ACC112 (cell line): ENCODE results near the gene SEMA4A.

Source experiments
- H2AFZ ChIP-seq: fragments of 200-600 bp; sonication (generic); one replicate; pipeline ENCODE4 v1.6.0; 2017; ENCODE audit warnings: antibody characterized with exemption, low read length; ENCODE audit not compliant: unreplicated experiment
- H3K27ac ChIP-seq: fragments of 200-600 bp; sonication (generic); 2 replicates; pipeline ENCODE4 v1.5.1; 2014; ENCODE audit warnings: low read depth, mild to moderate bottlenecking, antibody characterized with exemption, low read length, moderate library complexity
- H3K27me3 ChIP-seq: fragments of 200-600 bp; sonication (generic); 2 replicates; pipeline ENCODE4 v1.6.1; 2014; ENCODE audit warnings: mild to moderate bottlenecking, antibody characterized with exemption, low read length, moderate library complexity, mixed read lengths; ENCODE audit not compliant: insufficient read depth
- H3K36me3 ChIP-seq: fragments of 200-600 bp; sonication (generic); 2 replicates; pipeline ENCODE4 v1.6.1; 2016; ENCODE audit warnings: mild to moderate bottlenecking, antibody characterized with exemption, low read length, moderate library complexity, mixed read lengths; ENCODE audit not compliant: insufficient read depth
- H3K4me1 ChIP-seq: fragments of 200-600 bp; sonication (generic); one replicate; pipeline ENCODE4 v1.6.1; 2016; ENCODE audit warnings: low read length, mixed read lengths; ENCODE audit not compliant: insufficient read depth, unreplicated experiment, control insufficient read depth
- H3K4me3 ChIP-seq: fragments of 200-600 bp; sonication (generic); 2 replicates; pipeline ENCODE4 v1.5.1; 2014; ENCODE audit warnings: mild to moderate bottlenecking, low read depth, low read length
- H3K79me2 ChIP-seq: fragments of 200-600 bp; sonication (generic); one replicate; pipeline ENCODE4 v1.6.0; 2016; ENCODE audit warnings: low read length; ENCODE audit not compliant: control insufficient read depth, unreplicated experiment, insufficient read depth

Gene SEMA4A

DNA sequence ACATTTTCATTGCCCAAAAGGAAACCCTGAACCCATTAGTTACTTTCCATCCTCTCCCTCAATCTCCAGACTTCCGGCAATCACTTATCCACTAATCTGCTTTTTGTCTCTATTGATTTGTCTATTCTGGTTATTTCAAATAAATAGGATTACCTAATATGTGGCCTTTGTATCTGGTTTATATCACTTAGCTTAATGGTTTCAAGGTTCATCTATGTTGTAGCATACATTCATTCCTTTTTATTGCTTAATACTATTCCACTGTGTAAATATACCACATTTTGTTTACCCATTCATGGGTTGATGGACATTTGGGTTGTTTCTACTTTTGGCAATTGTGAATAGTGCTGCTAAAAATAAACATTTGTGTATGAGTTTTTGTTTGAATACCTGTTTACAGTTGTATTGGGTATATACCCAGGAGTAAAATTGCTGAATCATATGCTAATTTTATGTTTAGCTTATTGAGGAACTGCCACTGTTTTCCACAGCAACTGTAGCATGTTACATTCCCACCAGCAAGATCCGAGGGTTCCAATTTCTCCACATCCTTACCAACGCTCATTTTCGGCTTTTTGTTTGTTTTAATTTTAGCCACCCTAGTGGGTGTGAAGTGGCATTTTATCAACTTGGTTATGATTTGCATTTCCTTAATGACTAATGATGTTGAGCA is 38.0 kb downstream of the SEMA4A start:
- Histone ChIP-seq H3K27ac (no peak overlapping the region), H3K36me3 (no peaks in the 10 kb centered on the region), H3K79me2 (peaks cover 22% of the 10 kb centered on the region), H2AFZ (no peak overlapping the region), H3K4me1 (peaks cover 5% of the 10 kb centered on the region), H3K27me3 (no peaks in the 10 kb centered on the region), H3K4me3 (no peak overlapping the region)

- Histone ChIP-seq H3K79me2 (peaks cover 37% of the 10 kb centered on the region), H3K4me1 (peaks cover 5% of the 10 kb centered on the region), H2AFZ (peak overlapping the region; percentile 84), H3K27ac (peak overlapping the region; percentile 73), H3K36me3 (no peaks in the 10 kb centered on the region), H3K27me3 (no peaks in the 10 kb centered on the region), H3K4me3 (peak overlapping the region; percentile 94)
These were observed 39.8 kb downstream of the SEMA4A start for GRCh38 chr1:156193208-156193487.

- Histone ChIP-seq H3K27ac (peak within 1 kb of the TSS; percentile 73), H3K4me1 (peaks cover 5% of the 10 kb centered on the region), H3K36me3 (no peaks in the 10 kb centered on the region), H3K79me2 (peaks cover 39% of the 10 kb centered on the region), H3K4me3 (peak within 1 kb of the TSS; percentile 94), H2AFZ (peak within 1 kb of the TSS; percentile 84), H3K27me3 (no peaks in the 10 kb centered on the region)
These were observed 40.3 kb downstream of the SEMA4A start, which contains the start of gene SLC25A44 for GRCh38 chr1:156193488-156194299. Gene SLC25A44 (plus strand): TSS chr1:156194104. CDS start chr1:156199848, 5,744 bp downstream.

DNA sequence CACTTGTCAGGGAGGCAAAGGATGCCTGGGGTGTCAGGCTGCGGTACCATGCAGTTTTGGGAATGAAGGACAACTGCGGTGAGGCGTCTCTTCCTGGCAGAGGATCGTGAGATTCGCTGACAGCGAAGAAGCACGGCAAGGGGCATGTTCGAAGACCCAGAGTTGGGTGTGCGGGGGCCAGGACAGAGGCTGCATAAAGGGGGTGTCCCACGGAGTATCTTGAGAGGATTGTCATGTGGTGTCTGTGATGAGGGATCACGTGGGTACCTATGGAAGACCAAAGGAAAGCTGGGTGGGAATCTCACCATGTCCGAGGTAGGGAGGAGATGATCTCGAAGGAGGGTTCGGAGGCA is 40.9 kb downstream of the SEMA4A start:
- no peaks in the 10 kb centered on the region for H3K27me3 ChIP-seq
- H2AFZ ChIP-seq = peak overlapping the region; percentile 71
- H3K4me3 ChIP-seq = peak overlapping the region; percentile 94
- peaks cover 5% of the 10 kb centered on the region for H3K4me1 ChIP-seq
- no peaks in the 10 kb centered on the region for H3K36me3 ChIP-seq
- peaks cover 41% of the 10 kb centered on the region for H3K79me2 ChIP-seq
- H3K27ac ChIP-seq = peak overlapping the region; percentile 50; the same call in 1 of the 2 replicates

- H3K79me2 ChIP-seq = peaks cover 41% of the 10 kb centered on the region
- no peaks in the 10 kb centered on the region for H3K36me3 ChIP-seq
- H3K27me3 ChIP-seq = no peaks in the 10 kb centered on the region
- no peak overlapping the region; the same call in 1 of the 2 replicates for H3K4me3 ChIP-seq
- peaks cover 5% of the 10 kb centered on the region for H3K4me1 ChIP-seq
- no peak overlapping the region for H2AFZ ChIP-seq
- H3K27ac ChIP-seq = no peak overlapping the region
These were observed 42.5 kb downstream of the SEMA4A start for GRCh38 chr1:156195853-156196252.

DNA sequence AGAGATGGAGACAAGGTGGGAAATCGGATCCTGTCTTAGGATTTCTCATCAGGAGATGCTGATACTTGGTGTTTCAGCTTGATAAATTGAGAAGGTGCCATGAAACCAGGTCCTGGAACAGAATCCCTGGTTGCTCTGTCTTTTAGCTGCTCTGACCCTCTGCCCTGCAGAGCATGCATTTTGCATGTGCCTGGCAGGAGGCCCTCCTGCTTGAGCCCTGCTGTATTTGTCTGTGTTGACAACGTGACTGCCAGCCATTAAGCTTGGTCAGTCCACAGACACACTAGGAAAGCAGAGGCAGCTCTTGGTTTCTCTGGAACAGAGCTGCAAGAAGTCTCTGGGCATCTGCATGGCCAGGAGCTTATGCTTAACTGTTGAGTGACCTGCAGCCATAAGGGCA is 43.1 kb downstream of the SEMA4A start:
- peaks cover 41% of the 10 kb centered on the region for H3K79me2 ChIP-seq

GRCh38 chr1:156198831-156199349 is 45.5 kb downstream of the SEMA4A start:
- peaks cover 53% of the 10 kb centered on the region for H3K79me2 ChIP-seq
- no peaks in the 10 kb centered on the region for H3K36me3 ChIP-seq
- H3K27me3 ChIP-seq = no peaks in the 10 kb centered on the region

More for the DNA sequence above, 43.1 kb downstream of the SEMA4A start:
- no peaks in the 10 kb centered on the region for H3K27me3 ChIP-seq
- H3K36me3 ChIP-seq = no peaks in the 10 kb centered on the region
- H2AFZ ChIP-seq = no peak overlapping the region
- H3K4me1 ChIP-seq = peaks cover 5% of the 10 kb centered on the region
- H3K4me3 ChIP-seq = no peak overlapping the region
- no peak overlapping the region for H3K27ac ChIP-seq

DNA sequence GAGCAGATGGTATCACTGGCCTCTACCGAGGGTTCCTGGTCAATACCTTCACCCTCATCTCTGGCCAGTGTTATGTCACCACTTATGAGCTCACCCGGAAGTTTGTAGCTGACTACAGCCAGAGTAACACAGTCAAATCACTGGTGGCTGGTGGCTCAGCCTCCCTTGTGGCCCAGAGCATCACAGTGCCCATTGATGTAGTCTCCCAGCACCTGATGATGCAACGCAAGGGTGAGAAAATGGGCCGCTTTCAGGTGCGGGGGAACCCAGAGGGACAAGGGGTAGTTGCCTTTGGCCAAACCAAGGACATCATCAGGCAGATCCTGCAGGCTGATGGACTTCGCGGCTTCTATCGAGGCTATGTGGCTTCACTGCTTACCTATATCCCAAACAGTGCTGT is 46.7 kb downstream of the SEMA4A start:
- Histone ChIP-seq H3K27me3 (no peaks in the 10 kb centered on the region), H3K4me1 (peaks cover 9% of the 10 kb centered on the region), H3K79me2 (peaks cover 50% of the 10 kb centered on the region), H3K27ac (no peak overlapping the region), H3K4me3 (no peak overlapping the region), H2AFZ (no peak overlapping the region), H3K36me3 (no peaks in the 10 kb centered on the region)

More at GRCh38 chr1:156198831-156199349, 45.5 kb downstream of the SEMA4A start:
- H3K4me1 ChIP-seq = peaks cover 14% of the 10 kb centered on the region
- H3K4me3 ChIP-seq = no peak overlapping the region
- no peak overlapping the region for H3K27ac ChIP-seq
- H2AFZ ChIP-seq = no peak overlapping the region

DNA sequence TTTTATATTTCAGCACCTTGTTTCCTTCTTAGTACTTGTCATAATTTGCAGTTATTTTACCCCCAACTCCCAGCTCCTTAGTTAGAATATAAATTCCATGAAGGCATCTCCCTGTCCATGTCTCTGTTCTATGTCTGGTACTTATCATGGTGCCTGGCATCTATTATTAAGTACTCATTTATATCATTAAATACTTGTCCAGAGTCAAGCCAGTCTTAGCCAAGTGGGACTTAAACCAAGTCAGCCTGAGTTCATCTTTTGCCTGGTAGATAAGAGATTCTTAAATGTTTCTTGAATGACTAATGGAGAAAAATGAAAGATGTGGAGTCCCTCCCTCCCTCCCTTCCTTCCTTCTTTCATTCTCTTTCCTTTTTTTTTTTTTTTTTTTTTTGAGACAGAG is 49.9 kb downstream of the SEMA4A start:
- no peak overlapping the region for H3K4me3 ChIP-seq
- peak overlapping the region; percentile 39 for H3K27ac ChIP-seq
- peaks cover 26% of the 10 kb centered on the region for H3K79me2 ChIP-seq

GRCh38 chr1:156204686-156205085 is 51.3 kb downstream of the SEMA4A start:
- Histone ChIP-seq H3K27ac (no peak overlapping the region), H3K79me2 (peaks cover 22% of the 10 kb centered on the region), H3K4me3 (no peak overlapping the region), H3K27me3 (no peaks in the 10 kb centered on the region), H3K36me3 (no peaks in the 10 kb centered on the region), H3K4me1 (peaks cover 9% of the 10 kb centered on the region), H2AFZ (no peak overlapping the region)

More for the DNA sequence above, 49.9 kb downstream of the SEMA4A start:
- Histone ChIP-seq H3K4me1 (peaks cover 9% of the 10 kb centered on the region), H3K27me3 (no peaks in the 10 kb centered on the region), H3K36me3 (no peaks in the 10 kb centered on the region), H2AFZ (no peak overlapping the region)
